D721Med (cell line): Measurements from ENCODE around the gene PRR5.

Source experiments
- DNase-seq: peaks from one replicate; pipeline ENCODE4 v3.0.0; 2011; ENCODE audit warnings: low spot score; ENCODE audit not compliant: insufficient read length
- FAIRE-seq: peaks from 2 replicates; lab custom pipeline; 2011; peaks lifted over from hg19 to GRCh38; lab: Jason Lieb, UNC
- TF ChIP-seq, protein P1 (sequence below): IDR thresholded peaks from 2 replicates; pipeline ENCODE4 v1.5.1; 2012; ENCODE audit warnings: mild to moderate bottlenecking, control low read depth; ENCODE audit not compliant: insufficient read depth; ENCODE audit errors: missing control alignments

PRR5 gene

DNA sequence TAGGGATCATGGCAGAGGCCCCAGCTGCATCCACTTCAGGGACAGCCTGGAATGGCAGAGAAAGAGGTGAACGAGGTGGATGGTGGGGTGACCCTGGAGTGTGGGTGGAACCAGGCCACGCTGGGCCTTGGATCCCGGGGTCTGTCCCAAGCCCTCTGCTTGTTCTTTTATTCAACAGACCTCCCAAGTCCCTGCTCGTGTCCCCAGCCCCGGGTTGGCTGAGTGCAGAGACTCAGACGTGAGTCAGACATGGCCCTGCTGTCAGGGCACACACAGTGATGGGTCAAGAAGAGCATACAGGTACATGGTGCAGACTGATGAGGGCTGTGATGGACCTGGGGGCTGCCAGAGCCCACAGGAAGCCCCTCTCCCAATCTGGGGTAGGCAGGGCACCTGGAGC, 57.0 kb downstream of the PRR5 start:
- DNase-seq (no peak), FAIRE-seq (no peak)
- TF ChIP-seq, protein P1, sequence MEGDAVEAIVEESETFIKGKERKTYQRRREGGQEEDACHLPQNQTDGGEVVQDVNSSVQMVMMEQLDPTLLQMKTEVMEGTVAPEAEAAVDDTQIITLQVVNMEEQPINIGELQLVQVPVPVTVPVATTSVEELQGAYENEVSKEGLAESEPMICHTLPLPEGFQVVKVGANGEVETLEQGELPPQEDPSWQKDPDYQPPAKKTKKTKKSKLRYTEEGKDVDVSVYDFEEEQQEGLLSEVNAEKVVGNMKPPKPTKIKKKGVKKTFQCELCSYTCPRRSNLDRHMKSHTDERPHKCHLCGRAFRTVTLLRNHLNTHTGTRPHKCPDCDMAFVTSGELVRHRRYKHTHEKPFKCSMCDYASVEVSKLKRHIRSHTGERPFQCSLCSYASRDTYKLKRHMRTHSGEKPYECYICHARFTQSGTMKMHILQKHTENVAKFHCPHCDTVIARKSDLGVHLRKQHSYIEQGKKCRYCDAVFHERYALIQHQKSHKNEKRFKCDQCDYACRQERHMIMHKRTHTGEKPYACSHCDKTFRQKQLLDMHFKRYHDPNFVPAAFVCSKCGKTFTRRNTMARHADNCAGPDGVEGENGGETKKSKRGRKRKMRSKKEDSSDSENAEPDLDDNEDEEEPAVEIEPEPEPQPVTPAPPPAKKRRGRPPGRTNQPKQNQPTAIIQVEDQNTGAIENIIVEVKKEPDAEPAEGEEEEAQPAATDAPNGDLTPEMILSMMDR = no peak

DNA sequence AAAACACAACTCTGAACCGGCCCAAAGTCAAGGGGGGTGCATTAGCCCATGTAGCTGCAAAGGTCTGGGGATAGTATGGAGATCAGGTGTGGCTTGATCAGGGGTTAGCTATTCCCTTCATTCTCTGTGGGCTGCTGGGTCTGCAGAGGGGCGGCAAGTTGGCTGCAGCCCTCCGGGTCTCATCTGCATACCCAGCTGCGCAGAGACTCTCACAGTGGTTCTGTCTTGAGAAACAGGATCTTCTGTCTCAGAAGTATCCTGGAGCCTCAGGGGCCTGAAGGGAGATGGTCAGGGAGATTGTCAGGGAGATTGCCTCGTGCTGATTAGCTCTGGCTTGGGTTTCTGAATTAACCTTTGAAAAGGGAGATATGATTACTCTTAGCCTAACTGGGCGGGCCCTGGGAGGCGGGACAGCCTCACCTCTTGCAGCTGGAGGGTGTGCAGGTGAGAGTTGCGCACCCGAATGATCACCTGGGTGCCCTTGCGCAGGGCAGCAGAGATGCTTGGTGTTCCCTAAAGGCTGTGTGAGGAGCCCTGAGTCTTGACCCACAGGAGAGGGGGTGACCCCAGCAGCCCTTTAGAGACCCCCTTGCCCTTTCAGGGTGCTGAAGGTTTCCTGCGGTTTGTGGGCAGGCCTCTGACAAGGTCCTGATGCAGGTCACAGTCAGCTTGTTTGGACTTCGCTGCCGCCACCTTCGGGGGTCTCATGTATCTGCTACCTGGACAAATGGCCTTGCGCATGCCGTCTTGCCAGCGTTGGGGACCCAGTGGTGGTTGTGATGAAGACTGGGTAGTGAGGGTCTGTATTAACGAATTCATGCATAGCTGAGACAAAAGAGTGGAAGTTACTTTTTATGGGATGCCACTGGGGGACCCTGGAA, 57.7 kb downstream of the PRR5 start:
- no peak for FAIRE-seq
- DNase-seq = no peak
- TF ChIP-seq, protein P1 = no peak

DNA sequence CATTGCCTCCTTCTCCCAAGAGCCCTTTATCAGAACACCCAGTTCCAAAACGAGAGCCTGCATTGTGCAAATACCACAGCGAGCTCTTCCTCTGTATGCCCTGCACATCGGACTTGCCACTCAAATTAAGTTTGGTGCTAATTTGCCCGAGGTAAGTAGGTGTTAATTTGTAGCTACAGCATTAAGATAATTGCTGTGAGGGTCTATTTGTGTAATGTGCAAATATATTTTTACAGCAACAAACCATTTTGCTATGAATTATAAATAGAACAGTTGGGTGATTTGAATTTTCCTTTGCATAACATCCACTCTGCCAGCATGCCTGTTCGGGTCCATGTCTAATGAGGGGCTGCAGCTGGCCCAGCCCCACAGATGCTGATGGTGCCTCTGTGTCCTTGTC, 58.5 kb downstream of the PRR5 start:
- TF ChIP-seq, protein P1 = no peak
- no peak for DNase-seq
- FAIRE-seq = no peak

DNA sequence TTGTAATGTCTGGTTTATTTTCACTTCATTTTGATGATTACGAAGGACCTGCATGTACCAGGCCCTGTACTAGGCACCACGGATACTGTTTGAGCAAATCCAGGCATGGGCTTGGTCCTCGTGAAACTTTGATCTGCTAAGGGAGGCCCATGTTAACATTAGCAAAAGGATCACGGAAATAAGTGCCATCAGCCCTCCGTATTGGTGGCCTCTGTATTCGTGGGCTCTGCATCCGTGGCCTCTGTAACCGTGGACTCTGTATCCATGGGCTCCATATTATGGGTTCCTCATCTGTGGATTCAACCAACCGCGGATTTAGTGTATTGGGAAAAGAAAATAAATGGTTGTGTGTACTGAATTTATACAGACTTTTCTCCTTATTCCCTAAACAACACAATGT, 59.0 kb downstream of the PRR5 start:
- no peak for FAIRE-seq
- TF ChIP-seq, protein P1 = no peak
- no peak for DNase-seq

DNA sequence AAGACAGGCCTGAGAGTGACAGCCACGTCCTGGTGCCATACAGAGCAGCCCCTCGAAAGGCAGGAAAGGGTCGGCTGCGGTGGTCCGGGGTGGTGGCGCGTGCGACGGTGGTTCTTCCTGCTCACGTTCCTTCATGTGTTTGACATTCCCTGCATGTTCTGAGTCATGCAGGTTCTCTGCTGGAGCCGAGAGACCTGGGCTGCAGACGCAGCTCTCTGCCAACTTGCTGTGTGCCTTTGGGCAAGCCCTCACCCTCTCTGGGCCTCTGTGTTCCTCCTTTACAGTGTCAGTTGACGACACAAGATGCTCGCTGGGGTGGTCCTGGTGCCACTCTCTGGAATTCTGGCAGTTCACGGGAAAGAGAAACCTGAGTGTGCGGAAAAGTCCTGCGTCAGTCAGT, 62.4 kb downstream of the PRR5 start:
- FAIRE-seq = no peak
- TF ChIP-seq, protein P1 = no peak
- no peak for DNase-seq

DNA sequence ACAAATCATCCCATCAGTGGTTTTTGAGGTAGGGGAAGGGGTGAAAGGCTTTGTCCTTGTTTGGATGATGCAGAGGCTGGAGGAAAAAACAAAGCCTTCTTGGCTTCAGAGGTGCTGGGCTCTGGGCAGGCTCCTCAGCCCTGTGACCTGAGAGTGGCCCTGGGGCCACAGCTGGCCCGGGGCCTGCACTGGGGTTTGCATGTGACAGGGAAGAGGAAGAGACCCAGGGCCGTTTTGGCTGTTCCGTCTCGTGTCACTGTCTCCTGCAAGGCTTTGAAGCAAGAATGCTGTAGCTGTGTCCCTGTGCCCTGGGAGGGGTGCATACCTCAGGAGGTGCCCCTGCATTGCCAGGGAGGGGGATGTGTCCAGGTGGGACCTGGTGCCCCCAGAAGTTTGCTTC, 63.0 kb downstream of the PRR5 start:
- DNase-seq (no peak), FAIRE-seq (no peak)
- TF ChIP-seq, protein P1 = no peak

DNA sequence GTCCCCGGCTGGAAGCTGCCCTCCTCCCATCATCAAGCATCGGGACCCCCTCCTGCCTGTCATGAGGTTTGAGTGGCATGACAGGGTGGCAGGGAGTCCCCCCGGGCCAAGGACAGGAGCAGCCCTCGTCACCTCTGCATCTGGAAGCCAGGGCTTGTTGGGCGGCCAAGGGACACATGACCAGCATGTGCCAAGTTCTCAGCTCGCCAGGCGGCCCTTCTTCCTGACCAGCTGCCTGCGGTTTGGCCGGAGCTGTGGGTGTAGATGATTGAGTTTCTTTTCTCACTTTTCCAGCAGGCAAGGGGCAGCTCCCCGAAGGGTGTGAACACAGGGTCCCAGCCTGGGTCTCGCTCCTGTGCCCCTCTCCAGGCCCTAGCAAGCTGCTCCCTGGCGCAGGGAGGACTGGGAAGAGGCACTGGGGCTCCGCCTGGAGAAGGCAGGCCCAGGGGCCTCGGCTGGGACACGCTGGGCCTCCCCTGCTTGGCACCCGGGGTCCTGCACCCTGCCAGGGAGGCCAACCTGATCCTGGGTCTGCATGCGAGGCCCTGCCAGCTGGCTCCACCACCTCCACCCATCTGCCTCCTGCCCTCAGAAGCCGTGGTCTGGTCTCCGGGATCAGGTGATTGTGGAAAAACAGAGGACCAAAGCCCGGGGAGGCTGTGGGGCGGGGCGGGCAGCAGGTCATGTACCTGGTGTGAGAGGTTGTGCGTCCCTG, 63.7 kb downstream of the PRR5 start:
- no peak for FAIRE-seq
- no peak for DNase-seq
- TF ChIP-seq, protein P1 = no peak
